ENCODE measurements around the gene PPP1R12A.

GRCh38 chr12:79955561-79955960 lies 20.7 kb upstream of the PPP1R12A start:
- TF ChIP-seq CTCF (IDR thresholded peaks at IDR 0.05 in 2 of 3, conservative IDR thresholded peaks at IDR 0.05 in 1 of 3; ENCODE audit: borderline replicate concordance in 1 of 3, insufficient read depth in 1 of 3, low read depth in 2 of 3, low read length in 2 of 3) (no peak), EZH2 (IDR thresholded peaks at IDR 0.05) (no peak), REST (IDR thresholded peaks at IDR 0.05; ENCODE audit: low read depth) (no peak), EGR1 (IDR thresholded peaks at IDR 0.05; ENCODE audit: low read depth) (no peak), POLR2A (IDR thresholded peaks at IDR 0.05; ENCODE audit: borderline replicate concordance, extremely low read depth, insufficient read depth, insufficient read length) (no peak)
